H9 (cell line): ENCODE measurements around the gene JAG2. TPM values are rescaled to one million over a fixed set of nuclear protein-coding genes. Genes with fewer than 3 reads are reported as not detected.

Experiments
- DNase-seq: peaks from one replicate; pipeline ENCODE4 v3.0.0-alpha.2; 2017
- H2AFZ ChIP-seq: one replicate; pipeline ENCODE4 v1.6.1; 2013; ENCODE audit warnings: mild to moderate bottlenecking, low read length, control low read depth, moderate library complexity
- H2AK5ac ChIP-seq: 2 replicates; pipeline ENCODE4 v1.6.1; 2013; ENCODE audit warnings: low read length, control low read depth, mixed read lengths; ENCODE audit not compliant: insufficient read length
- H2BK120ac ChIP-seq: one replicate; pipeline ENCODE4 v1.6.1; 2013; ENCODE audit warnings: low read depth, mild to moderate bottlenecking, low read length, control low read depth, inconsistent platforms; ENCODE audit not compliant: poor library complexity, severe bottlenecking
- H2BK12ac ChIP-seq: 2 replicates; pipeline ENCODE4 v1.6.1; 2013; ENCODE audit warnings: low read length, control low read depth, mixed read lengths, low read depth; ENCODE audit not compliant: insufficient read length
- H2BK15ac ChIP-seq: 2 replicates; pipeline ENCODE4 v1.6.1; 2013; ENCODE audit warnings: low read depth, low read length, control low read depth
- H2BK20ac ChIP-seq: one replicate; pipeline ENCODE4 v1.6.1; 2013; ENCODE audit warnings: low read depth, mild to moderate bottlenecking, low read length, control low read depth, inconsistent platforms; ENCODE audit not compliant: poor library complexity, severe bottlenecking
- H2BK5ac ChIP-seq: 2 replicates; pipeline ENCODE4 v1.6.1; 2013; ENCODE audit warnings: low read length, control low read depth, mixed read lengths; ENCODE audit not compliant: insufficient read length
- H3K14ac ChIP-seq: 2 replicates; pipeline ENCODE4 v1.6.1; 2013; ENCODE audit warnings: low read length, control low read depth; ENCODE audit not compliant: insufficient read depth
- H3K18ac ChIP-seq: 2 replicates; pipeline ENCODE4 v1.6.1; 2013; ENCODE audit warnings: low read depth, mild to moderate bottlenecking, mixed read lengths, low read length, control low read depth; ENCODE audit not compliant: insufficient read length
- H3K23ac ChIP-seq: 2 replicates; pipeline ENCODE4 v1.6.1; 2013; ENCODE audit warnings: low read length, control low read depth, mixed read lengths, low read depth; ENCODE audit not compliant: insufficient read length
- H3K23me2 ChIP-seq: 2 replicates; pipeline ENCODE4 v1.6.1; 2013; ENCODE audit warnings: low read depth, mild to moderate bottlenecking, mixed read lengths, low read length, control low read depth; ENCODE audit not compliant: insufficient read length, poor library complexity, severe bottlenecking
- H3K27ac ChIP-seq: 2 replicates; pipeline ENCODE4 v1.5.1; 2013; ENCODE audit warnings: low read length, control low read depth, mixed read lengths, low read depth; ENCODE audit not compliant: insufficient read length
- H3K27me3 ChIP-seq: 2 replicates; pipeline ENCODE4 v1.6.1; 2013; ENCODE audit warnings: low read length, control low read depth, inconsistent platforms; ENCODE audit not compliant: insufficient read depth
- H3K4ac ChIP-seq: 2 replicates; pipeline ENCODE4 v1.6.1; 2013; ENCODE audit warnings: low read depth, mild to moderate bottlenecking, control low read depth, inconsistent platforms, low read length, moderate library complexity
- H3K4me1 ChIP-seq: 2 replicates; pipeline ENCODE4 v1.6.1; 2013; ENCODE audit warnings: low read length, control low read depth, inconsistent platforms; ENCODE audit not compliant: insufficient read depth
- H3K4me2 ChIP-seq: 2 replicates; pipeline ENCODE4 v1.6.1; 2013; ENCODE audit warnings: low read length, control low read depth, mixed read lengths; ENCODE audit not compliant: insufficient read length, insufficient read depth
- H3K56ac ChIP-seq: 2 replicates; pipeline ENCODE4 v1.6.1; 2013; ENCODE audit warnings: low read depth, mild to moderate bottlenecking, mixed read lengths, low read length, control low read depth; ENCODE audit not compliant: insufficient read length
- H3K79me1 ChIP-seq: 2 replicates; pipeline ENCODE4 v1.6.1; 2013; ENCODE audit warnings: low read depth, mild to moderate bottlenecking, moderate library complexity, low read length, control low read depth, inconsistent platforms; ENCODE audit not compliant: insufficient read depth, poor library complexity, severe bottlenecking
- H3K79me2 ChIP-seq: 2 replicates; pipeline ENCODE4 v1.6.1; 2013; ENCODE audit warnings: low read length, control low read depth, inconsistent platforms; ENCODE audit not compliant: insufficient read depth
- H3K9ac ChIP-seq: 2 replicates; pipeline ENCODE4 v1.6.1; 2013; ENCODE audit warnings: low read length, control low read depth, mixed read lengths; ENCODE audit not compliant: insufficient read length; ENCODE audit errors: extremely low read depth
- H3K9me3 ChIP-seq: one replicate; pipeline ENCODE4 v1.6.1; 2013; ENCODE audit warnings: low read depth, low read length, inconsistent platforms; ENCODE audit not compliant: control insufficient read depth
- H3T11ph ChIP-seq: one replicate; pipeline ENCODE4 v1.6.1; 2013; ENCODE audit warnings: mild to moderate bottlenecking, low read length, control low read depth, inconsistent platforms
- H4K20me1 ChIP-seq: one replicate; pipeline ENCODE4 v1.6.1; 2013; ENCODE audit not compliant: control insufficient read depth, insufficient read length, insufficient read depth
- H4K5ac ChIP-seq: 2 replicates; pipeline ENCODE4 v1.6.1; 2013; ENCODE audit warnings: low read depth, mild to moderate bottlenecking, mixed read lengths, low read length, control low read depth; ENCODE audit not compliant: insufficient read length
- H4K8ac ChIP-seq: replicated peaks from 2 replicates; pipeline ENCODE4 v1.6.1; 2013; ENCODE audit warnings: low read length, control low read depth, mixed read lengths, low read depth; ENCODE audit not compliant: insufficient read length
- H4K91ac ChIP-seq: 2 replicates; pipeline ENCODE4 v1.6.1; 2013; ENCODE audit warnings: low read depth, mild to moderate bottlenecking, moderate library complexity, mixed read lengths, low read length, control low read depth; ENCODE audit not compliant: insufficient read length
- H3K27ac Mint-ChIP-seq, 3 experiments: 2 replicates in 2 of 3; 3 replicates in 1 of 3; pipeline ENCODE4 v1.8.0; 2020 to 2021; ENCODE audit warnings: mixed read lengths in 3 of 3, mild to moderate bottlenecking in 1 of 3, moderate library complexity in 1 of 3
- H3K27me3 Mint-ChIP-seq: 2 replicates; pipeline ENCODE4 v1.8.0; 2021; ENCODE audit warnings: low read depth, mild to moderate bottlenecking, moderate library complexity, mixed read lengths
- H3K36me3 Mint-ChIP-seq, 3 experiments: 2 replicates in 2 of 3; 3 replicates in 1 of 3; pipeline ENCODE4 v1.8.0; 2020 to 2021; ENCODE audit warnings: low read depth in 3 of 3, mixed read lengths in 3 of 3; ENCODE audit not compliant: insufficient read depth in 1 of 3
- H3K4me1 Mint-ChIP-seq, 2 experiments: 2 replicates each; pipeline ENCODE4 v1.8.0; 2020; ENCODE audit warnings: mixed read lengths in 2 of 2
- H3K4me3 Mint-ChIP-seq, 2 experiments: 2 replicates in 1 of 2; 3 replicates in 1 of 2; pipeline ENCODE4 v1.8.0; 2020 to 2021; ENCODE audit warnings: mild to moderate bottlenecking in 2 of 2, mixed read lengths in 2 of 2, moderate library complexity in 1 of 2
- H3K9me3 Mint-ChIP-seq, 2 experiments: 2 replicates in 1 of 2; 3 replicates in 1 of 2; pipeline ENCODE4 v1.8.0; 2020; ENCODE audit warnings: mild to moderate bottlenecking in 2 of 2, mixed read lengths in 2 of 2, moderate library complexity in 1 of 2
- CTCF ChIP-seq: fragments of 200-600 bp; sonication (generic); conservative IDR thresholded peaks from 3 replicates; pipeline ENCODE4 v1.8.0; 2021; ENCODE audit warnings: antibody characterized with exemption, mild to moderate bottlenecking
- WGBS: extraction: QIAGEN DNeasy Blood & Tissue Kit; methylation state at CpG from one replicate; pipeline ENCODE4 v1.1.7; 2013; ENCODE audit warnings: missing lambda C conversion rate, low lambda C conversion rate, mixed read lengths; ENCODE audit not compliant: insufficient read length; ENCODE audit errors: extremely low coverage; 5-methylcytosine and 5-hydroxymethylcytosine counted together
- total RNA-seq: library from RNA; stranded (reverse); gene quantifications from 2 replicates; pipeline ENCODE4 v1.2.1, GENCODE V29; 2021

Gene JAG2
- total RNA-seq, 1 experiment from 2014 or later, result 11.4 TPM

DNA sequence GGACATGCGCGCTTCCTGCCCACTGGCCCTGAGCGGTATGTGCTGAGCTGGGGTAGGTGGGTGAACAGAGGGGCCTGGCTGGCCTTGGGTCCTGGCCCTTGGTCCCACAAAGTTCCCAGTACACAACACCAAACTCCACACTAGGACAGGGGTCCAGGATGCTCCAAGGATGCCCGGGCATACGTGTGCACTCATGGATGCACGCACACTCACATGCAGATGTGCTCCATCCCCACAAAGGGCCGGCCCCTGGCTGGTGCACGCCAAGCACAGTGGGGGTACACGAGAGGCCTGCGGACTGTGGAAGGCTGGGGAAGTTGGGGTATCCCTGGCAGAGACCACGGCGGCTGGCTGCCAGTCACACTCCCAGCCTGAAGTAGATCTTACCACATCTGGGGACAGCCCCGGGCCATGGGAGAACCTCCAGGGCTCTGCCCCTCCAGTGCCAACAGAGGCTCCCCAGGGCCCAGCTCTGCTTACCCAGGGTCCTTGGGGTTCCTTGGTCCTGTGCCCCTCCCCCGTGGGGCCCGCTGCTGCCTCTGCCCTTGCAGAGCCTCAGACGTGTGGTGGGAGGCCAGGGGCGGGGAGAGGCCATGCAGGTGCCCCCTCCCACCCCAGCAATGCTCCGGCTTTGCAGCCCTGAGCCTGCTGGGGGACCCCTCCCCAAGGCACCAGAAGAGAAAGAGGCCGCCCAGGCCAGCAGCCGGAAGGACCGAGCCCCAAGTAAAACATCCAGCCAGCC lies 36.5 kb upstream of the JAG2 start:
- Histone ChIP-seq H2AFZ (no peak overlapping the region), H2AK5ac (no peak overlapping the region), H2BK120ac (no peak overlapping the region), H3K4me1 (no peaks in the 10 kb centered on the region), H3K23me2 (no peaks in the 10 kb centered on the region), H3K27me3 (no peaks in the 10 kb centered on the region), H4K5ac (no peak overlapping the region), H3K56ac (no peak overlapping the region), H3K4ac (no peak overlapping the region), H3K18ac (no peak overlapping the region), H3K23ac (no peak overlapping the region), H3K79me1 (no peaks in the 10 kb centered on the region), H3K79me2 (no peaks in the 10 kb centered on the region), H3K9ac (no peak overlapping the region), H2BK20ac (no peak overlapping the region), H3K9me3 (no peaks in the 10 kb centered on the region), H4K8ac (no peak overlapping the region), H3K27ac (no peak overlapping the region), H3K4me2 (no peak overlapping the region), H3T11ph (no peak overlapping the region), H3K14ac (no peak overlapping the region), H2BK5ac (no peak overlapping the region), H2BK12ac (no peak overlapping the region), H2BK15ac (no peak overlapping the region), H4K91ac (no peak overlapping the region), H4K20me1 (no peaks in the 10 kb centered on the region)
- no peak for TF ChIP-seq CTCF
- Mint-ChIP-seq H3K9me3 (no peaks in the 10 kb centered on the region), H3K27me3 (peaks cover 4% of the 10 kb centered on the region; the same call in 1 of the 2 replicates), H3K36me3 (no peaks in the 10 kb centered on the region), H3K27ac (no peak overlapping the region), H3K4me1 (peaks cover 0 to 3% of the 10 kb centered on the region in 2 experiments; a peak in 3 of 4 replicates), H3K4me3 (no peak overlapping the region)
- no CpG with 5 or more reads among the region's 21 CpGs for WGBS
- DNase-seq, result no peak
